K562 (cell line): ENCODE data around the gene PSME1. TPM values are rescaled to one million over a fixed set of nuclear protein-coding genes. Genes with fewer than 3 reads are reported as not detected.
A peak's percentile ranks its signal among the peaks of the same experiment; 100 is the strongest.

Experiments
- ATAC-seq: fragments of 200-7000 bp; cut with Tn5 transposase; 3 replicates; pipeline ENCODE4 v1.9.1; 2020; ENCODE audit warnings: moderate library complexity
- BruUV-seq: library from RNA; stranded (reverse); fragments of 400-500 nt; replicated peaks from 2 replicates; lab custom pipeline; 2021; lab: Mats Ljungman, UMichigan
- CTCF ChIA-PET: fragments of 300-600 bp; formaldehyde crosslinking; extraction: SDS; loops from one replicate; lab custom pipeline; 2021; ENCODE audit warnings: low intra/inter-chr PET ratio; lab: Yijun Ruan, JAX
- POLR2A ChIA-PET: fragments of 300-600, 350-650 bp; sonication (Branson Sonifier 250); formaldehyde crosslinking; extraction: SDS; loops from one replicate; lab custom pipeline; 2021; ENCODE audit warnings: antibody characterized with exemption, inconsistent platforms; lab: Yijun Ruan, JAX
- DNase-seq, 4 experiments: peaks; one replicate each; pipeline versions ENCODE4 v3.0.0 to v3.0.0-alpha.2; 2011 to 2018; ENCODE audit warnings: low spot score in 3 of 4, mixed read lengths in 3 of 4; ENCODE audit errors: extremely low read depth in 1 of 4
- FAIRE-seq: peaks from 2 replicates; lab custom pipeline; 2011; peaks lifted over from hg19 to GRCh38; lab: Jason Lieb, UNC
- H2AFZ ChIP-seq: 2 replicates; pipeline ENCODE4 v1.6.0; 2011; ENCODE audit warnings: low read depth, low read length, control low read depth, inconsistent platforms
- H3K27ac ChIP-seq: fragments of 200-600 bp; 3 replicates; pipeline ENCODE4 v1.8.0; 2011; ENCODE audit warnings: low read depth, mild to moderate bottlenecking, control low read depth, inconsistent platforms, low read length, moderate library complexity, mixed read lengths; ENCODE audit errors: extremely low read depth
- H3K27me3 ChIP-seq, 2 experiments: fragments of 300-600 bp in 1 of 2; 2 replicates in 1 of 2; 3 replicates in 1 of 2; pipeline versions ENCODE4 v1.6.0 to v1.8.0; 2011; ENCODE audit warnings: inconsistent platforms in 2 of 2, low read length in 2 of 2, mild to moderate bottlenecking in 1 of 2, mixed read lengths in 1 of 2, moderate library complexity in 1 of 2; ENCODE audit not compliant: control insufficient read depth in 2 of 2, insufficient read depth in 2 of 2
- H3K36me3 ChIP-seq: fragments of 300-600 bp; 3 replicates; pipeline ENCODE4 v1.8.0; 2011; ENCODE audit warnings: mild to moderate bottlenecking, low read length, inconsistent platforms; ENCODE audit not compliant: control insufficient read depth, insufficient read depth
- H3K4me1 ChIP-seq, 2 experiments: fragments of 200-600 bp in 1 of 2; replicated peaks in 1 of 2; 2 replicates in 1 of 2; 3 replicates in 1 of 2; pipeline versions ENCODE4 v1.5.1 to v1.8.0; 2011; ENCODE audit warnings: inconsistent platforms in 2 of 2, low read length in 2 of 2, mild to moderate bottlenecking in 1 of 2, mixed read lengths in 1 of 2, moderate library complexity in 1 of 2; ENCODE audit not compliant: control insufficient read depth in 2 of 2, insufficient read depth in 2 of 2
- H3K4me2 ChIP-seq: 2 replicates; pipeline ENCODE4 v1.6.1; 2011; ENCODE audit warnings: low read length, control low read depth, inconsistent platforms, mixed read lengths; ENCODE audit not compliant: insufficient read depth
- H3K4me3 ChIP-seq: fragments of 200-600 bp; sonication (generic), shearing (Covaris generic); 2 replicates; pipeline ENCODE4 v1.5.1; 2016; ENCODE audit warnings: control low read depth, inconsistent platforms
- H3K79me2 ChIP-seq: fragments of 200-600 bp; 3 replicates; pipeline ENCODE4 v1.8.0; 2011; ENCODE audit warnings: low read length, inconsistent platforms; ENCODE audit not compliant: control insufficient read depth, insufficient read depth
- H3K9ac ChIP-seq, 2 experiments: 2 replicates each; pipeline versions ENCODE4 v1.6.0 to v1.6.1; 2011; ENCODE audit warnings: low read depth in 2 of 2, low read length in 2 of 2, control low read depth in 1 of 2, inconsistent platforms in 1 of 2, mild to moderate bottlenecking in 1 of 2, mixed read lengths in 1 of 2; ENCODE audit not compliant: insufficient read depth in 1 of 2
- H3K9me1 ChIP-seq: one replicate; pipeline ENCODE4 v1.6.0; 2011; ENCODE audit warnings: inconsistent platforms, mild to moderate bottlenecking, low read length, moderate library complexity; ENCODE audit not compliant: control insufficient read depth, insufficient read depth
- H3K9me3 ChIP-seq: replicated peaks from 2 replicates; pipeline ENCODE4 v1.5.1; 2011; ENCODE audit warnings: low read depth, low read length, inconsistent platforms; ENCODE audit not compliant: control insufficient read depth, insufficient read depth
- H4K20me1 ChIP-seq: replicated peaks from 2 replicates; pipeline ENCODE4 v1.6.1; 2011; ENCODE audit warnings: low read length, inconsistent platforms, mixed read lengths; ENCODE audit not compliant: control insufficient read depth, insufficient read depth
- DDX20 ChIP-seq: fragments of 450-650 bp; IDR thresholded peaks from 2 replicates; pipeline ENCODE4 v1.6.1; 2016; ENCODE audit warnings: missing genetic modification characterization, low read depth, mild to moderate bottlenecking, missing compliant biosample characterization, moderate library complexity
- HNRNPUL1 ChIP-seq: fragments of 200-400 bp; formaldehyde crosslinking; IDR thresholded peaks from 2 replicates; pipeline ENCODE4 v1.6.1; 2017; ENCODE audit warnings: low read length
- MIER1 ChIP-seq: fragments of 450-650 bp; IDR thresholded peaks from 2 replicates; pipeline ENCODE4 v1.6.1; 2016; ENCODE audit warnings: antibody characterized with exemption, mild to moderate bottlenecking, low read depth
- NFE2L1 ChIP-seq: fragments of 450-650 bp; IDR thresholded peaks from 2 replicates; pipeline ENCODE4 v1.6.1; 2016; ENCODE audit warnings: missing genetic modification characterization, low read depth, mild to moderate bottlenecking, missing compliant biosample characterization, moderate library complexity, borderline replicate concordance
- NR2F6 ChIP-seq: fragments of 450-650 bp; formaldehyde crosslinking; IDR thresholded peaks from 2 replicates; pipeline ENCODE4 v1.4.0; 2020; ENCODE audit warnings: mild to moderate bottlenecking
- POLR3A ChIP-seq: IDR thresholded peaks from 2 replicates; pipeline ENCODE4 v1.6.1; 2011; ENCODE audit warnings: borderline replicate concordance, mild to moderate bottlenecking, moderate library complexity; ENCODE audit not compliant: insufficient read length, insufficient read depth; ENCODE audit errors: extremely low read depth
- RCOR1 ChIP-seq, 2 experiments: IDR thresholded peaks; 2 replicates each; pipeline ENCODE4 v1.6.1; 2012; ENCODE audit warnings: low read depth in 2 of 2, low read length in 2 of 2, borderline replicate concordance in 1 of 2, improper control_type of control experiment in 1 of 2
- TEAD1 ChIP-seq, 2 experiments: fragments of 450-650 bp in 1 of 2; sonication (generic) in 1 of 2; formaldehyde crosslinking; IDR thresholded peaks; 2 replicates each; pipeline versions ENCODE4 v1.4.0 to v1.8.0; 2020 to 2022; ENCODE audit warnings: mild to moderate bottlenecking in 2 of 2, missing genetic modification reagents in 1 of 2
- ZNF445 ChIP-seq: fragments of 250-450 bp; sonication (Bioruptor Pico); IDR thresholded peaks from 2 replicates; pipeline ENCODE4 v1.4.0; 2020; ENCODE audit warnings: low read depth, mild to moderate bottlenecking, moderate library complexity
- WGBS: fragments of 100-300 bp; shearing (Covaris generic); methylation state at CpG from one replicate; pipeline ENCODE4 v1.1.6; 2016; ENCODE audit warnings: low coverage, mixed read lengths; ENCODE audit not compliant: insufficient coverage; ENCODE audit errors: missing lambda C conversion rate; 5-methylcytosine and 5-hydroxymethylcytosine counted together
- in situ Hi-C: fragments of 300-500 bp; cut with MboI; formaldehyde crosslinking; loops from 4 replicates; pipeline ENCODE4 v1.15.0; 2018; ENCODE audit warnings: inconsistent platforms, mixed read lengths
- intact Hi-C: fragments of 100-400 bp; cut with micrococcal nuclease; formaldehyde crosslinking; loops from 2 replicates; pipeline ENCODE4 v1.14.2; 2022
- polyA plus RNA-seq, 8 experiments: library from polyadenylated mRNA; depleted of rRNA in 4 of 8; stranded (reverse) in 5 of 8; unstranded in 3 of 8; fragments of >200 nt; fragmentation: Nextera tagmentation in 2 of 8; fragmentation: Illumina TruSeq in 1 of 8; extraction: Ambion mirVana in 2 of 8; extraction: Trizol in 1 of 8; gene quantifications; 2 replicates each; pipeline versions ENCODE4 v1.2.1 to v1.2.3, GENCODE V29; 2011 to 2014; ENCODE audit warnings: inconsistent platforms in 1 of 8, missing spikeins in 1 of 8
- total RNA-seq, 7 experiments: library from RNA; depleted of rRNA in 6 of 7; stranded (reverse); fragments of >200 nt in 6 of 7; fragmentation: Illumina TruSeq in 2 of 7; extraction: Trizol in 2 of 7; gene quantifications; 2 replicates each; pipeline versions ENCODE4 v1.2.1 to v1.2.3, GENCODE V29; 2011 to 2021; ENCODE audit warnings: low replicate concordance in 1 of 7

PSME1 gene
- total and polyA plus RNA-seq, 9 of the 15 experiments (the other 6 are each of a cell fraction or from before 2014, with no cell fraction given): 20.3 to 180 (median 67.5) TPM

DNA sequence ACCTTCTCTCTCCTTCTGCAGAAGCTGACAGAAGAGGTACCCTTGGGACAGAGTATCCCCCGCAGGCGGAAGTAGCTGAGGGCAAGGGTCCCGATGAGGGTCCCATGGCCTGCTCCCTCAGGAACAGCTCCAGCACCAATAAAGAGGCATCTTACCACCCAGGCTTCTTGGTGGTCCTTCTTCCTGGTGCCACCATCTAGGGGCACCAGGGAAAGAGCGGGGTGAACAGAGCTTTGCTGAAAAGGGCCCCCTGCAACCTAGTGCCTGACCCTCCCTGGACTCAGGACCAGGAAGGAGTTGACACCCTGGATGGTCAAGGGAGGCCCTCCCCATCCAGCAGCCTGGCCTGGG, 24.5 kb downstream of the PSME1 start:
- H3K9me1 ChIP-seq: no peaks in the 10 kb centered on the region
- POLR2A ChIA-PET: interaction anchor here (0.9 to 1.9 kb wide), 8 partner anchors 11 to 80 kb away, joined by 3 to 9 read pairs (median 4); partner anchors contain the start of genes IPO4, PCK2, PSME2 and RNF31
- no peaks in the 10 kb centered on the region for H4K20me1 ChIP-seq
- peak overlapping the region; percentile 37; the same call in 1 of the 2 replicates for H3K4me2 ChIP-seq
- H3K4me3 ChIP-seq: no peak overlapping the region
- ATAC-seq: no peak; the same call in 2 of the 3 replicates
- no peak for DNase-seq
- H2AFZ ChIP-seq: no peak overlapping the region
- TF ChIP-seq TEAD1 (CRISPR knock-in tag; IDR thresholded peaks at IDR 0.05): no peak
- TF ChIP-seq RCOR1 (IDR thresholded peaks at IDR 0.05; ENCODE audit: borderline replicate concordance in 1 of 2, low read depth in 2 of 2, low read length in 2 of 2): no peak
- no peak for TF ChIP-seq MIER1
- no peak for TF ChIP-seq NFE2L1
- TF ChIP-seq POLR3A: no peak
- TF ChIP-seq ZNF445: no peak
- TF ChIP-seq DDX20 (tag): no peak
- TF ChIP-seq HNRNPUL1: no peak
- TF ChIP-seq NR2F6 (CRISPR knock-in tag): no peak
- BruUV-seq: no TSS peak
- H3K9me3 ChIP-seq: no peaks in the 10 kb centered on the region
- no peak for FAIRE-seq
- WGBS: 100% methylated on average over 3 of the region's 4 CpGs
- in situ Hi-C loops: no loop called here
- peaks cover 10 to 23% of the 10 kb centered on the region in 2 experiments; a peak in 4 of 5 replicates for H3K4me1 ChIP-seq
- peaks cover 70% of the 10 kb centered on the region; the same call in 2 of the 3 replicates for H3K36me3 ChIP-seq
- peaks cover 10% of the 10 kb centered on the region; the same call in 2 of the 3 replicates for H3K79me2 ChIP-seq
- CTCF ChIA-PET: interaction anchor here (0.8 kb wide), 1 partner anchor 147 kb away, joined by 4 read pairs; no protein-coding TSS in a partner anchor
- peak overlapping the region; percentile 35; the same call in 1 of the 3 replicates for H3K27ac ChIP-seq
- H3K9ac ChIP-seq: no peak overlapping the region
- intact Hi-C loops: no loop called here
- no peaks in the 10 kb centered on the region for H3K27me3 ChIP-seq
